HFFc6 (cell line): ENCODE measurements around the gene FOXC2. TPM values are rescaled to one million over a fixed set of nuclear protein-coding genes. Genes with fewer than 3 reads are reported as not detected.

Experiments used
- DNase-seq: peaks from one replicate; pipeline ENCODE4 v3.0.0-alpha.2; 2018
- H3K27ac Mint-ChIP-seq: 2 replicates; pipeline ENCODE4 v1.8.0; 2020; ENCODE audit warnings: mild to moderate bottlenecking, mixed read lengths
- H3K27me3 Mint-ChIP-seq: 2 replicates; pipeline ENCODE4 v1.8.0; 2021; ENCODE audit warnings: mild to moderate bottlenecking, moderate library complexity, mixed read lengths; ENCODE audit not compliant: insufficient read depth
- H3K36me3 Mint-ChIP-seq: 2 replicates; pipeline ENCODE4 v1.8.0; 2021; ENCODE audit warnings: low read depth, mixed read lengths
- H3K4me1 Mint-ChIP-seq: 2 replicates; pipeline ENCODE4 v1.8.0; 2020; ENCODE audit warnings: low read depth, mixed read lengths
- H3K4me3 Mint-ChIP-seq: 2 replicates; pipeline ENCODE4 v1.8.0; 2020; ENCODE audit warnings: mild to moderate bottlenecking, moderate library complexity, mixed read lengths
- H3K9me3 Mint-ChIP-seq: 2 replicates; pipeline ENCODE4 v1.8.0; 2020; ENCODE audit warnings: mild to moderate bottlenecking, mixed read lengths
- CTCF ChIP-seq: fragments of 200-600 bp; sonication (generic); IDR thresholded peaks from 2 replicates; pipeline ENCODE4 v1.5.0; 2021; ENCODE audit warnings: antibody characterized with exemption, mild to moderate bottlenecking
- total RNA-seq, 6 experiments: library from RNA; stranded (reverse); fragmentation: NEBNext Ultra II Directional; extraction: Animal tissue kit (Norgen Biotek cat#: 25700); gene quantifications; 2 replicates in 1 of 6; 3 replicates in 5 of 6; pipeline ENCODE4 v1.2.3, GENCODE V29; 2021

The FOXC2 gene
- total RNA-seq, 6 experiments from 2014 or later: 6.3 to 8.4 (median 7.9) TPM

DNA sequence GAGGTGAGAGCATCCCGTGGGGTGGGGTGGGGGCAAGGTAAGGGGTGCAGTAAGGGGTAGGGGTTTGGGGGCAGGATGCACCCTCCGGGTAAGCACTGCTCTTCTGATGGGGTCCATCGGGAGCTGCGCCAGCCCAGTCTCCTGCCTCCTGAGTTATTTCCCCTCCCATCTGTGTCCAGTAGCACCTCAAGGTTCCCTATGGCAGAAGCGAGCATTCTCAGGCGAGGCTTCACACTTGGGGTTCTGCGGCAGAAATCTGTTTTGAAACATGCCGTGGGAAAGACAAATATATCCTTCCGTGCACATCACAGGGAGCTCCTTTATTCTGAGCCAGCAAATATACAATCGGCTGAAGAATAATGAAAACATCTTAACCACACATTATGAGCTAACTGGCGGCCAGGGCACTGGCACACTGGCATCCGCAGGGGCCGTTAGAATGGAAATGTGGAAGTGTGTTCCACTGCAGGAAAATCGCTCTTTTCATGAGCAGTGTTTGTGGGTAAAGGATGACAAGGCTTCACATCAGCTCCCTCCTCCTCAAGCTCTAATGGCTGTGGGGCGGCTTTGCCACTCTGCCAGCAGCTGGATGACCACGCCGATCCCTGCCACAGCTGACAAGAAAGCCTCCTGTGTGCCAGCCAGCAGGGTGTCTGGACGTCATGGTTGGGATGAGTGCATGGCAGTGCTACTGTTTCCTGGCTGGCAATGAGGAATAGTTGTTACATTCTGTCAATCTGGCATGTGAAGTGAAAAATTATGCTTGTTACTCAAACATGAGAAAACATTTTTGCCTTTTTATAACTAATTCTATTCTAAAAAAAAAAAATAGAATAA lies 31.6 kb upstream of the FOXC2 start:
- no peak for DNase-seq
- no peak for TF ChIP-seq CTCF
- Mint-ChIP-seq H3K27me3 (no peaks in the 10 kb centered on the region; the same call in 1 of the 2 replicates), H3K9me3 (no peaks in the 10 kb centered on the region), H3K4me3 (no peak overlapping the region), H3K27ac (no peak overlapping the region), H3K4me1 (peaks cover 2% of the 10 kb centered on the region; the same call in 1 of the 2 replicates), H3K36me3 (peaks cover 21% of the 10 kb centered on the region)

DNA sequence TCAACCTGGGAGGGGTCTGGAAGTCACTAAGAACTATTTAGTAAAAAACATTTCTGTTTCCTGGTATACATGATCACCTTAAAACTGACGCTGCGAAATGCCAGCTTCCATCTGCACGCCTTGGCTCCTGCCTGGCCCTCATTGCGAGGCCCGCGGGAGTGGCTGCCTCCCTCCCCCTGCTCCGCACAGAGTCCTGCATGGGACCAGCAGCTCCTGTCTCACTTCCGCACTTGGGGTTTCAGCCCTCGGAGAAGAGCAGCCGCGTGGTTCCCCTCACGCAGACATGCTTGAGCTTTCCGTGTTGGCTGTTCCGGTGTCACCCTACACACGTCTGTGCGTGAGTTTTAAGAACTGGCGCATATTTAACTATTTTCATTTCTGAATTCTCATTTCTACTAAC lies 30.0 kb upstream of the FOXC2 start:
- no peak for TF ChIP-seq CTCF
- H3K27ac Mint-ChIP-seq: no peak overlapping the region
- DNase-seq: no peak

DNA sequence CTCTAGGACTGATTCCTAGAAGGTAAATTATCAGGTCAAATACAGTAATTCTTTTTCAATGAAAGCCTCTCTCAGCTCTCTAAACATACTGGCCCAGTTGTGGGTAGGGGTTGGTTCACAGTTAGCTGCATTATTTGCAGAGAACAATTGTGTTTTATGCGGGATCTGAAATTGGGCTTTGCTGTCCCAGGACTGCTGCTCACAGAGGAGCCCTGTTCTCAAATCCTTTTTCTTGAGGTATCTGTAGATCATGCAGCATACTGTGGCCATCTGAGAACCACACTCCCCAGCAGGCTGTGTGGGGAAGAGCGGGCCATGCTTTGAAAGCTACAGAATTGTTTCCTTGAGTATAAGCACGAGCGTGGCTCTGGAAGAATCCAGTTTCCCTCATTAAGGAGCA lies 29.1 kb upstream of the FOXC2 start:
- no peak for TF ChIP-seq CTCF
- Mint-ChIP-seq H3K36me3 (peaks cover 16% of the 10 kb centered on the region), H3K27ac (no peak overlapping the region), H3K4me1 (no peaks in the 10 kb centered on the region), H3K4me3 (no peak overlapping the region), H3K9me3 (no peaks in the 10 kb centered on the region), H3K27me3 (no peaks in the 10 kb centered on the region; the same call in 1 of the 2 replicates)
- DNase-seq: no peak

More for the DNA sequence above, 30.0 kb upstream of the FOXC2 start:
- Mint-ChIP-seq H3K9me3 (no peaks in the 10 kb centered on the region), H3K36me3 (peaks cover 19% of the 10 kb centered on the region), H3K4me3 (no peak overlapping the region), H3K27me3 (no peaks in the 10 kb centered on the region; the same call in 1 of the 2 replicates), H3K4me1 (no peaks in the 10 kb centered on the region)

- H3K27ac Mint-ChIP-seq: no peak overlapping the region
- H3K9me3 Mint-ChIP-seq: no peaks in the 10 kb centered on the region
- DNase-seq: no peak
- no peaks in the 10 kb centered on the region; the same call in 1 of the 2 replicates for H3K27me3 Mint-ChIP-seq
- H3K4me3 Mint-ChIP-seq: no peak overlapping the region
- no peaks in the 10 kb centered on the region for H3K4me1 Mint-ChIP-seq
- peaks cover 15% of the 10 kb centered on the region; the same call in 1 of the 2 replicates for H3K36me3 Mint-ChIP-seq
- TF ChIP-seq CTCF: no peak
Observed at GRCh38 chr16:86538196-86538780, 28.3 kb upstream of the FOXC2 start.

GRCh38 chr16:86540894-86541293 lies 25.7 kb upstream of the FOXC2 start:
- Mint-ChIP-seq H3K27ac (no peak overlapping the region), H3K4me1 (no peaks in the 10 kb centered on the region), H3K9me3 (no peaks in the 10 kb centered on the region), H3K36me3 (peaks cover 33% of the 10 kb centered on the region), H3K4me3 (no peak overlapping the region), H3K27me3 (no peaks in the 10 kb centered on the region; the same call in 1 of the 2 replicates)
- DNase-seq: no peak
- TF ChIP-seq CTCF: no peak
